ENCODE data around the gene ALG13.

The ALG13 gene

GRCh38 chrX:111662292-111662691 is 18.7 kb upstream of the ALG13 start:
- no peaks in the 10 kb centered on the region for H3K9me3 ChIP-seq (ENCODE audit: insufficient read depth, low read depth, low read length)
- H3K27me3 ChIP-seq (ENCODE audit: insufficient read depth, low read length): no peaks in the 10 kb centered on the region
- H3K36me3 ChIP-seq (ENCODE audit: insufficient read depth, low read length): no peaks in the 10 kb centered on the region

GRCh38 chrX:111671668-111672067 is 9.3 kb upstream of the ALG13 start:
- no peaks in the 10 kb centered on the region for H3K4me1 ChIP-seq (ENCODE audit: insufficient read depth, low read length)
- no peaks in the 10 kb centered on the region for H3K36me3 ChIP-seq (ENCODE audit: insufficient read depth, low read length)
- no peaks in the 10 kb centered on the region for H3K27me3 ChIP-seq (ENCODE audit: insufficient read depth, low read length)
- H3K4me3 ChIP-seq (ENCODE audit: low read length): no peak overlapping the region
- no peak overlapping the region for H3K27ac ChIP-seq (ENCODE audit: low read depth, low read length)
- 96% methylated on average over 6 of the region's 7 CpGs for WGBS
- H3K9ac ChIP-seq (ENCODE audit: low read depth, low read length): no peak overlapping the region
- no peaks in the 10 kb centered on the region for H3K9me3 ChIP-seq (ENCODE audit: insufficient read depth, low read depth, low read length)

More at GRCh38 chrX:111662292-111662691, 18.7 kb upstream of the ALG13 start:
- 93% methylated on average over 3 of the region's 3 CpGs for WGBS
- no peak overlapping the region for H3K27ac ChIP-seq (ENCODE audit: low read depth, low read length)
- no peak overlapping the region for H3K9ac ChIP-seq (ENCODE audit: low read depth, low read length)
- no peaks in the 10 kb centered on the region for H3K4me1 ChIP-seq (ENCODE audit: insufficient read depth, low read length)
- no peak overlapping the region for H3K4me3 ChIP-seq (ENCODE audit: low read length)

GRCh38 chrX:111687305-111687704 is 6.3 kb downstream of the ALG13 start:
- no peaks in the 10 kb centered on the region for H3K4me1 ChIP-seq (ENCODE audit: insufficient read depth, low read length)
- no peak overlapping the region for H3K27ac ChIP-seq (ENCODE audit: low read depth, low read length)
- H3K36me3 ChIP-seq (ENCODE audit: insufficient read depth, low read length): peaks cover 87% of the 10 kb centered on the region
- H3K9me3 ChIP-seq (ENCODE audit: insufficient read depth, low read depth, low read length): no peaks in the 10 kb centered on the region
- no peaks in the 10 kb centered on the region for H3K27me3 ChIP-seq (ENCODE audit: insufficient read depth, low read length)
- no peak overlapping the region for H3K4me3 ChIP-seq (ENCODE audit: low read length)
- WGBS: 100% methylated on average over 1 of the region's 2 CpGs
- H3K9ac ChIP-seq (ENCODE audit: low read depth, low read length): no peak overlapping the region

- no peak overlapping the region for H3K27ac ChIP-seq (ENCODE audit: low read depth, low read length)
- no peaks in the 10 kb centered on the region for H3K27me3 ChIP-seq (ENCODE audit: insufficient read depth, low read length)
- H3K36me3 ChIP-seq (ENCODE audit: insufficient read depth, low read length): peaks cover 26% of the 10 kb centered on the region
- H3K9ac ChIP-seq (ENCODE audit: low read depth, low read length): no peak overlapping the region
- no peaks in the 10 kb centered on the region for H3K9me3 ChIP-seq (ENCODE audit: insufficient read depth, low read depth, low read length)
- no peak overlapping the region for H3K4me3 ChIP-seq (ENCODE audit: low read length)
- no peaks in the 10 kb centered on the region for H3K4me1 ChIP-seq (ENCODE audit: insufficient read depth, low read length)
- 97% methylated on average over 6 of the region's 7 CpGs for WGBS
Observed at GRCh38 chrX:111695297-111695880, 14.4 kb downstream of the ALG13 start.

- H3K27me3 ChIP-seq (ENCODE audit: insufficient read depth, low read length): no peaks in the 10 kb centered on the region
- no peaks in the 10 kb centered on the region for H3K4me1 ChIP-seq (ENCODE audit: insufficient read depth, low read length)
- H3K9me3 ChIP-seq (ENCODE audit: insufficient read depth, low read depth, low read length): no peaks in the 10 kb centered on the region
- WGBS: 92% methylated on average over 4 of the region's 5 CpGs
- no peak overlapping the region for H3K27ac ChIP-seq (ENCODE audit: low read depth, low read length)
- no peak overlapping the region for H3K9ac ChIP-seq (ENCODE audit: low read depth, low read length)
- no peak overlapping the region for H3K4me3 ChIP-seq (ENCODE audit: low read length)
- peaks cover 46% of the 10 kb centered on the region for H3K36me3 ChIP-seq (ENCODE audit: insufficient read depth, low read length)
Observed at GRCh38 chrX:111719426-111720210, 38.6 kb downstream of the ALG13 start.

GRCh38 chrX:111728096-111728495 is 47.1 kb downstream of the ALG13 start:
- Histone ChIP-seq H3K27ac (ENCODE audit: low read depth, low read length) (no peak overlapping the region), H3K36me3 (ENCODE audit: insufficient read depth, low read length) (peaks cover 80% of the 10 kb centered on the region), H3K9ac (ENCODE audit: low read depth, low read length) (no peak overlapping the region), H3K4me3 (ENCODE audit: low read length) (no peak overlapping the region), H3K9me3 (ENCODE audit: insufficient read depth, low read depth, low read length) (no peaks in the 10 kb centered on the region), H3K27me3 (ENCODE audit: insufficient read depth, low read length) (no peaks in the 10 kb centered on the region), H3K4me1 (ENCODE audit: insufficient read depth, low read length) (no peaks in the 10 kb centered on the region)
- 79% methylated on average over 2 of the region's 2 CpGs for WGBS

GRCh38 chrX:111731351-111731750 is 50.4 kb downstream of the ALG13 start:
- 98% methylated on average over 4 of the region's 4 CpGs for WGBS
- no peak overlapping the region for H3K4me3 ChIP-seq (ENCODE audit: low read length)
- peaks cover 83% of the 10 kb centered on the region for H3K36me3 ChIP-seq (ENCODE audit: insufficient read depth, low read length)
- H3K9me3 ChIP-seq (ENCODE audit: insufficient read depth, low read depth, low read length): no peaks in the 10 kb centered on the region
- H3K27me3 ChIP-seq (ENCODE audit: insufficient read depth, low read length): no peaks in the 10 kb centered on the region
- no peaks in the 10 kb centered on the region for H3K4me1 ChIP-seq (ENCODE audit: insufficient read depth, low read length)
- H3K9ac ChIP-seq (ENCODE audit: low read depth, low read length): no peak overlapping the region
- no peak overlapping the region for H3K27ac ChIP-seq (ENCODE audit: low read depth, low read length)

GRCh38 chrX:111736571-111736970 is 55.6 kb downstream of the ALG13 start:
- H3K27ac ChIP-seq (ENCODE audit: low read depth, low read length): no peak overlapping the region
- no peak overlapping the region for H3K9ac ChIP-seq (ENCODE audit: low read depth, low read length)
- H3K4me3 ChIP-seq (ENCODE audit: low read length): no peak overlapping the region
- WGBS: 98% methylated on average over 3 of the region's 3 CpGs
- no peaks in the 10 kb centered on the region for H3K9me3 ChIP-seq (ENCODE audit: insufficient read depth, low read depth, low read length)
- no peaks in the 10 kb centered on the region for H3K4me1 ChIP-seq (ENCODE audit: insufficient read depth, low read length)
- H3K36me3 ChIP-seq (ENCODE audit: insufficient read depth, low read length): peaks cover 85% of the 10 kb centered on the region
- H3K27me3 ChIP-seq (ENCODE audit: insufficient read depth, low read length): no peaks in the 10 kb centered on the region

- Histone ChIP-seq H3K36me3 (ENCODE audit: insufficient read depth, low read length) (peaks cover 78% of the 10 kb centered on the region), H3K9me3 (ENCODE audit: insufficient read depth, low read depth, low read length) (no peaks in the 10 kb centered on the region), H3K27ac (ENCODE audit: low read depth, low read length) (no peak overlapping the region), H3K4me3 (ENCODE audit: low read length) (no peak overlapping the region), H3K9ac (ENCODE audit: low read depth, low read length) (no peak overlapping the region), H3K27me3 (ENCODE audit: insufficient read depth, low read length) (no peaks in the 10 kb centered on the region), H3K4me1 (ENCODE audit: insufficient read depth, low read length) (no peaks in the 10 kb centered on the region)
- 100% methylated on average over 2 of the region's 2 CpGs for WGBS
Observed at GRCh38 chrX:111742018-111742417, 61.0 kb downstream of the ALG13 start.

GRCh38 chrX:111743316-111743715 is 62.3 kb downstream of the ALG13 start:
- no peaks in the 10 kb centered on the region for H3K9me3 ChIP-seq (ENCODE audit: insufficient read depth, low read depth, low read length)
- no peak overlapping the region for H3K9ac ChIP-seq (ENCODE audit: low read depth, low read length)
- no peak overlapping the region for H3K4me3 ChIP-seq (ENCODE audit: low read length)
- 100% methylated on average over 1 of the region's 2 CpGs for WGBS
- no peak overlapping the region for H3K27ac ChIP-seq (ENCODE audit: low read depth, low read length)
- H3K4me1 ChIP-seq (ENCODE audit: insufficient read depth, low read length): no peaks in the 10 kb centered on the region
- no peaks in the 10 kb centered on the region for H3K27me3 ChIP-seq (ENCODE audit: insufficient read depth, low read length)
- H3K36me3 ChIP-seq (ENCODE audit: insufficient read depth, low read length): peaks cover 69% of the 10 kb centered on the region

GRCh38 chrX:111756486-111756885 is 75.5 kb downstream of the ALG13 start:
- Histone ChIP-seq H3K36me3 (ENCODE audit: insufficient read depth, low read length) (peaks cover 42% of the 10 kb centered on the region), H3K4me3 (ENCODE audit: low read length) (no peak overlapping the region), H3K27me3 (ENCODE audit: insufficient read depth, low read length) (no peaks in the 10 kb centered on the region), H3K4me1 (ENCODE audit: insufficient read depth, low read length) (no peaks in the 10 kb centered on the region), H3K9me3 (ENCODE audit: insufficient read depth, low read depth, low read length) (no peaks in the 10 kb centered on the region), H3K9ac (ENCODE audit: low read depth, low read length) (no peak overlapping the region), H3K27ac (ENCODE audit: low read depth, low read length) (no peak overlapping the region)
- WGBS: 100% methylated on average over 1 of the region's 2 CpGs
